Fibroblast of skin of abdomen (primary cell): ENCODE data around the gene CENPB.

Source experiments
- DNase-seq: peaks from one replicate; pipeline ENCODE4 v3.0.0-alpha.2; 2013

CENPB gene

DNA sequence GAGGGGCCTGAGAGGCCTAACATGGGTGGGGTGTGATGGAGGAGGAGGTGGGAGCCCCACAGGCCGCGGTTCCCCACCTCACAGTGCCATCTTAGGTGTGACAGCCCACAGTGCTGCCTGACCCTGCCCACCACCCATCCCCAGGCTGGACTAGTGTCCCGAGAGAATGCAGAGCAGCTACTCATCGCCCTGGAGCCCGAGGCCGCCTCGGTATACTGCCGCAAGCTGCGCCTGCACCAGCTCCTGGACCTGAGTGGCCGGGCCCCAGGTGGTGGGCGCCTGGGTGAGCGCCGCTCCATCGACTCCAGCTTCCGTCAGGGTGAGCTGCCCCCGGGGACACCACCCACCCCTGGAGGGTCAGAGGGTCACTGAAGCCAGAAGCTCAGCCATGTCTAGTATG lies 38.5 kb downstream of the CENPB start:
- no peak for DNase-seq

- DNase-seq: no peak
Observed at GRCh38 chr20:3747471-3747870, 39.1 kb downstream of the CENPB start.

GRCh38 chr20:3745686-3746173 lies 40.8 kb downstream of the CENPB start:
- no peak for DNase-seq

GRCh38 chr20:3744806-3745685 lies 41.5 kb downstream of the CENPB start:
- DNase-seq: no peak

GRCh38 chr20:3744037-3744436 lies 42.5 kb downstream of the CENPB start:
- no peak for DNase-seq

GRCh38 chr20:3743251-3743650 lies 43.3 kb downstream of the CENPB start:
- DNase-seq: no peak

GRCh38 chr20:3741836-3742458 lies 44.6 kb downstream of the CENPB start:
- no peak for DNase-seq

- no peak for DNase-seq
Observed at GRCh38 chr20:3740615-3741301, 45.8 kb downstream of the CENPB start.

DNA sequence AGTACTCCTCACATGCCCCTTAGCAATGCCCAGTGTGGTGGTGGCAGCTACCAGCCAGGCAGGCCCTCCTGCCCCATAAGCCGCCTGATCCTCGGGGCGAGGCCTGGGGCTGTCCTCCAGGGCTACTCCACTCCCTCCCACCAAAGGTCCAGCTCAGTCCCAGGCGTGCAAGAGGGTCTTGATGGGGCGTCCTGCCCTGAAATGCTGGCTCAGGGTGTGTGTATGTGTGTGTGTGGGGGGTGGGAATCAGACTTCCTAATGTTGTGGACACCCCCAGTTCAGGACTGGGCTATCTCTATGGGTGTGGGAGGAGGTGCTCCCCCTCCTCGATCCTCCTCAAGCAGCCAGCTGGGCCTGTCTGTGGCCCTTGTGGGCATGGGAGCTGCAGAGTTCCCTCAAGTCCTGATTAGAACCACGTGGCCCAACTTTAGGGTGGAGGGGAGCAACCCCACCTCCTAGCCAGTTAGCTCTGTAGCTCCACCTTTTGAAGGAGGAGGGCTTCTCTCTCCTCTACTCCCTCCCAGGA lies 46.6 kb downstream of the CENPB start:
- no peak for DNase-seq

DNA sequence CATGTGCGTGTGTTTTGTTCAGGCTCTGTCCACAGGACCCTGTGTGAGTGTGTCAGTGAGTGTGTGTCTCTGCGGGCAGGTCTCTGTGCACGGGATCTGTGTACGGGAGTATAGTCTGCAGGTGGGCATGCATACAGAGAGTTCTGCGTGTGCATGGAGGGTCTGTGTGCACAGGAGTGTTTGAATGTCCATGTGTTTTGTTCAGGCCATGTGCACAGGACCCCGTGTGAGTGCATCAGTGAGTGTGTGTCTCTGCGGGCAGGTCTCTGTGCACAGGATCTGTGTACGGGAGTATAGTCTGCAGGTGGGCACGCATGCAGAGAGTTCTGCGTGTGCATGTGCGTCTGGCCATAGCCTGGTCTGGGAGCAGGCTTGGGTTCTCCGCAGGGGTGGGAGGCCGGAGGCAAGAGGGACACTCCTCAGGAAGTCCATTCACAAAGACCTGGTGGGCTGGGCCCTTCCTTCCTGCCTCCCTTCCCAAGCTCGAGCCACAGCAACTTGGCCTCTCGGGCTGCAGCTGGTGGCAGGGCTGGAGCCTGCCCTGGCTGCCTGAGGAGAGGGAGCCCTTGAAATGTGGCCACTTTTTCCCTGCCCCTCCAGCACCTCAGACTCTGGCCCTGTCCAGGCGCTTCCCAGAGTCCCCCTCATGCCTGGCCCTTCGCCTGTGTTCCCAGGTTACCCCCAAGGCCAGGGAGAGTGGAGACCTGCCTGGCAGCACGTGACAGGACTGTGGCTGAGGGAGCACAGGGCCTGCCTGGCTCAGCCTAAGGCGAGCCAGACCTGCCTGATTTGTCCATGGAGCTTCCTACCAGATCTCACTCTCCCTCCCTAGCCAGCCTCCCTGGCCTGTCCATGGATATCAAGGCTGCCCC lies 47.2 kb downstream of the CENPB start:
- DNase-seq: no peak

DNA sequence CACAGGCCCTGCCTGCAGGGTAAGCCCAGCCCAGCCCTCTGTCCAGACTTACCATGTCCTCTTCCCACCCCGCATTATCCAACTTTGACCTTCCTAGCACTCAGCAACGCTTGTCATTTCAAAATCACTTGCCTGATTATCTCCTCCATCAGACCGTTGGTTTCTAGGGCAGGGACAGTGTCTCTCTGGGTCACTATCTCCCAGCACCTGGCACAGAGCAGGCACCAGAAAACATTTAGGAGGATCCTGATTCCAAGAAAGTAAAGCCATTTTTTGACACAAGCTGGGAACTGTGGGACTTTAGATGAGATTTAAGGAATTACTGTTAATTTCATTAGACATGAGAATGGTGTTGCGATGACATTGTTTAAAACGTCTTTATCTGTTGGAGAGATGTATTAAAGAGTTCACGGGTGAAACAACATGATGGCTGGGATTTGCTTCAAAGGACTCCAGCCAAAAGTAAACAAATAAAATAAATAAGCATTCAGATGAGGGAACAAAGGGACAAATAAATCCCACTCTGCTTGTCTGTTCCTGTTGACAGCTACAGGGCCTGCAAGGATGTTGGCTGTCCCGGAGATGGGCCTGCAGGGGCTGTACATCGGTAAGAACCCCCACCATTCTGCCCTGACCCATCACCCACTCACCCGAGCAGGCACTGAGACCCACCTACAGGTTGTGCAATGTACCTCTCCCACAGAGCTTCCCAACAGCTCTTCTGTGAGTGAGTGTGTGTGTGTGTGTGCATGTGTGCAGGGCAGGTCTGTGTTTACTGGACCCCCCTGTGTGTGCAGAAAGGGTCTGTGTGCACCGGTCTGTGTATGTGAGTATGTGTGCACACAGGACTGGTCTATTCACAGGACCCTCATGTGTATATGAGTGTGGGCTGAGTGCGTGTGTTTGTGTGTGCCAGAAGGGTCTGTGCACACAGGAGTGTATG lies 48.2 kb downstream of the CENPB start:
- DNase-seq: no peak

GRCh38 chr20:3735768-3736167 lies 50.8 kb downstream of the CENPB start:
- no peak for DNase-seq

DNA sequence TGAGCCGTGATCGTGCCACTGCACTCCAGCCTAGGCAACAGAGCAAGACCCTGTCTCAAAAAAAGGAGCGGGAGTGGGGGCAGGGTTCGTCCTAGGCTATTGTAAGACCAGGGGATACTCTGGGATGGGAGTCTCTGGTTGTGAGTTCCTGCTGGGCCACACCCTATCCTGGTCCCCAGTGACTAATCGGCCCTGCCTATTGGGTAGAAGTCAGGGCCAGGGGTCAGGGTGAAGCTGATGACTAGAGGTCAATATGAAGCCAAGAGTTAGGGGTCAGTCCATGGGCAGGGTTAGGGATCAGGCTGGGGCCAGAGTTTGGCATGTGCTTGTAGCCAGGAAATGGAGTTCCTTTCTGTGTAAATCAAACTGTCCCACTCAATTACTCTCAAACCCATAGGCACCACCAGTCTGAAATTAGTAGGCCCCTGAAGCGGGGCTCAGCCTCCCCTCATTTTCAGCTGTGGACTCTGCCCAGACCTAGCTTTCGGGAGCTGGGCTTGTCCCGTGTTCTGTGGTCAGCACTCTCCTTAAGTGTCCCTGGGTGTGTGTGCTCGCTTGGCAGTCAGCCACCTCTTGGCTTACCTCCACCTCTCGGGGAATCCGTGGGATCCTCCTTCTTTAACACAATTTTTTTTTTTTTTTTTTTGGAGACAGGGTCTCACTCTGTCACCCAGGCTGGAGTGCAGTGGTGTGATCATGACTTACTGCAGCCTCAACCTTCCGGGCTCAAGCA lies 52.3 kb downstream of the CENPB start:
- no peak for DNase-seq
